ENCODE data around the gene CFAP97. TPM values are rescaled to one million over a fixed set of nuclear protein-coding genes. Genes with fewer than 3 reads are reported as not detected.
"Not testable (repeated sequence)": the region's sequence is repeated elsewhere in the genome, so short reads cannot be mapped to it uniquely, and the experiment has no call there.

The CFAP97 gene
- total RNA-seq, 1 experiment from 2014 or later, result 19.7 TPM

- Histone ChIP-seq H3K4me3 (no peak overlapping the region), H3K4me1 (peaks cover 4% of the 10 kb centered on the region; the same call in 1 of the 2 replicates), H3K9me3 (replicated peaks) (no peaks in the 10 kb centered on the region), H3K27ac (no peak overlapping the region), H3K36me3 (no peaks in the 10 kb centered on the region), H3K27me3 (no peaks in the 10 kb centered on the region)
- peak in 1 of 2 experiments; percentile 12 for DNase-seq
These were observed 83.2 kb downstream of the CFAP97 start for GRCh38 chr4:185120631-185120946.

- no peak overlapping the region for H3K4me3 ChIP-seq
- no peak overlapping the region for H3K27ac ChIP-seq
- peaks cover 4% of the 10 kb centered on the region; the same call in 1 of the 2 replicates for H3K4me1 ChIP-seq
- no peaks in the 10 kb centered on the region for H3K36me3 ChIP-seq
- no peaks in the 10 kb centered on the region for H3K27me3 ChIP-seq
- no peaks in the 10 kb centered on the region for H3K9me3 ChIP-seq (replicated peaks)
- no peak for DNase-seq
These were observed 83.7 kb downstream of the CFAP97 start for GRCh38 chr4:185119927-185120630.

DNA sequence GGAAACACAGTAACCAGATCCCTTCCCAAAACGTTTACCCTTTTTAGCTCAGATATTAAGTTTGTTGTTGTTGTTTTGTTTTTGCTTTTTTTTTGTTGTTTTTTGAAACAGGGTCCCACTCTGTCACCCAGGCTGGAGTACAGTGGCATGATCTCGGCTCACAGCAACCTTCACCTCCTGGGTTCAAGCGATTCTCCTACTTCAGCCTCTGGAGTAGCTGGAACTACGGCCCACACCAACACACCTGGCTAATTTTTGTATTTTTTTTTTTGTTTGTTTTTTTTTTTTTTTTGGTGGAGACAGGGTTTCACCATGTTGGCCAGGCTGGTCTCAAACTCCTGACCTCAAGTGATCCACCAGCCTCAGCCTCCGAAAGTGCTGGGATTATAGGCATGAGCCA lies 84.3 kb downstream of the CFAP97 start:
- not testable (repeated sequence) for DNase-seq

DNA sequence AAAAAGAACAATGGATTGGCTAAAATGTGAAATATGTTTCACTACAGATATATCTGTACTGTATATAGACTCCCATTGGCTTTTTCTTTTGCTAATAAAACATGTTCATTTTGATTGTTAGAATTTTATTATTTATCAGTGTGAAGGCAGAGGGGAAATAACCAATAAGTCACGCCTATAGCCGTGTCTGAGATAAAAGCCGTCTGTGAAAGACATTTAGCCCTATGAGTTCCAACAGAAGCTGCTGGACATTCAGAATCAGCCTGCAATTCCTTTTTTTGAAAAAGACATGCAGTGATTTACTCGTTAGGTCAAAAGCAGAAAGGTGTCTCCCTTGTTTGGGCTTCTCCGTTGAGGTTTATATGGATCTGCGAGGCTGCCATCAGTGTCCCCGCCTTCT lies 84.9 kb downstream of the CFAP97 start:
- no peaks in the 10 kb centered on the region for H3K9me3 ChIP-seq (replicated peaks)
- H3K36me3 ChIP-seq, result no peaks in the 10 kb centered on the region
- no peaks in the 10 kb centered on the region for H3K27me3 ChIP-seq
- H3K4me3 ChIP-seq, result no peak overlapping the region
- no peak overlapping the region for H3K27ac ChIP-seq
- DNase-seq, result no peak
- peaks cover 4% of the 10 kb centered on the region; the same call in 1 of the 2 replicates for H3K4me1 ChIP-seq

More for the DNA sequence above, 84.3 kb downstream of the CFAP97 start:
- not testable (repeated sequence) for H3K27ac ChIP-seq; H3K9me3 ChIP-seq (replicated peaks); H3K27me3 ChIP-seq; H3K36me3 ChIP-seq; H3K4me3 ChIP-seq; H3K4me1 ChIP-seq

GRCh38 chr4:185117300-185117934 lies 86.4 kb downstream of the CFAP97 start:
- no peak overlapping the region for H3K4me3 ChIP-seq
- H3K36me3 ChIP-seq, result no peaks in the 10 kb centered on the region
- no peaks in the 10 kb centered on the region for H3K27me3 ChIP-seq
- no peak for DNase-seq
- peaks cover 4% of the 10 kb centered on the region; the same call in 1 of the 2 replicates for H3K4me1 ChIP-seq
- H3K9me3 ChIP-seq (replicated peaks), result no peaks in the 10 kb centered on the region
- no peak overlapping the region for H3K27ac ChIP-seq

- DNase-seq, result peak; percentile 88 to 94
- H3K4me1 ChIP-seq, result peaks cover 4% of the 10 kb centered on the region; the same call in 1 of the 2 replicates
- no peaks in the 10 kb centered on the region for H3K27me3 ChIP-seq
- H3K36me3 ChIP-seq, result no peaks in the 10 kb centered on the region
- no peaks in the 10 kb centered on the region for H3K9me3 ChIP-seq (replicated peaks)
- peak overlapping the region; percentile 52 for H3K27ac ChIP-seq
- H3K4me3 ChIP-seq, result peak overlapping the region; percentile 36
These were observed 88.0 kb downstream of the CFAP97 start for GRCh38 chr4:185115827-185116232.

DNA sequence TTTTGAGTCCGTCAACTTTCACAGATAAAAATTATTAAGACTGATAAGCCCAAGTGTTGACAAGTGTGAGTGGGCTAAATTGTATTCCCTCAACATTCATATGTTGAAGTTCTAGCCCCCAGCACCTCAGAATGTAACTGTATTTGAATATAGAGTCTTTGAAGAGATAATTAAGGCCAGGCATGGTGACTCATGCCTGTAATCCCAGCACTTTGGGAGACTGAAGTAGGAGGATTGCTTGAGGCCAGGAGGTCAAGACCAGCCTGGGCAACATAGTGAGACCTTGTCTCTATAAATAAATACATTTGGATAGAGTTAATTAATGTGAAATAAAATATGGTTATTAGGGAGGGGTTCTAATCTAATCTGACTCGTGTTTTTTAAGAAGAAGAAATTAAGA lies 90.5 kb downstream of the CFAP97 start:
- no peak for DNase-seq
- no peaks in the 10 kb centered on the region for H3K9me3 ChIP-seq (replicated peaks)
- H3K27ac ChIP-seq, result no peak overlapping the region
- no peaks in the 10 kb centered on the region for H3K4me1 ChIP-seq
- H3K27me3 ChIP-seq, result no peaks in the 10 kb centered on the region
- no peaks in the 10 kb centered on the region for H3K36me3 ChIP-seq
- no peak overlapping the region for H3K4me3 ChIP-seq

GRCh38 chr4:185112104-185112503 lies 91.7 kb downstream of the CFAP97 start:
- Histone ChIP-seq H3K4me1 (no peaks in the 10 kb centered on the region), H3K27me3 (no peaks in the 10 kb centered on the region), H3K36me3 (no peaks in the 10 kb centered on the region), H3K27ac (no peak overlapping the region), H3K9me3 (replicated peaks) (no peaks in the 10 kb centered on the region), H3K4me3 (no peak overlapping the region)
- DNase-seq, result peak; percentile 24 to 48

DNA sequence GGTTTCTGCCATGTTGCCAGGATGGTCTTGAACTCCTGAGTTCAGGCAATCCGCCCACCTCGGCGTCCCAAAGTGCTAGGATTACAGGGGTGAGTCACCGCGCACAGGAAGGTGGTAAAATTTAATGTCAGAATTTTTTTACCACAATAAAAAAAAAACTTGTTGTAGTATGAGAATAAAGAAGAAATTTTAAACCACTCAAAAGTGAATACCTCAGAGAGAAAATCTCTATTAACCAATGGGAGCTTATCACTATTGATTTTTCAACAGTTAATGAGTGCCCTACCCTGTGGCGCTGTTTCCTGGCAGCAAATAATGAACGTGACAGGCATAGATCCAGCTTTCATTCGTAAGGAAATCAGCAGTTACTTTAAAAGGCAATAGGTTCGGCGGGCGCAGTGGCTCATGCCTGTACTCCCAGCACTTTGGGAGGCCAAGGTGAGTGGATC lies 93.4 kb downstream of the CFAP97 start:
- no peak for DNase-seq
- no peaks in the 10 kb centered on the region for H3K27me3 ChIP-seq
- H3K36me3 ChIP-seq, result no peaks in the 10 kb centered on the region
- no peaks in the 10 kb centered on the region for H3K9me3 ChIP-seq (replicated peaks)
- H3K4me1 ChIP-seq, result no peaks in the 10 kb centered on the region
- H3K27ac ChIP-seq, result no peak overlapping the region
- no peak overlapping the region for H3K4me3 ChIP-seq

- DNase-seq, result no peak
- Histone ChIP-seq H3K27ac (no peak overlapping the region), H3K9me3 (replicated peaks) (no peaks in the 10 kb centered on the region), H3K27me3 (no peaks in the 10 kb centered on the region), H3K36me3 (no peaks in the 10 kb centered on the region), H3K4me3 (no peak overlapping the region), H3K4me1 (no peaks in the 10 kb centered on the region)
These were observed 94.1 kb downstream of the CFAP97 start for GRCh38 chr4:185109736-185110135.

Other genes starting within 250 kb of the CFAP97 start
- not detected in 2 replicates for gene HELT, start 185.5 kb downstream of the CFAP97 start, total RNA-seq (2014; rRNA removed; shearing (Covaris generic))
- 11.0 and 16.0 TPM in 2 replicates for gene SLC25A4, start 60.7 kb downstream of the CFAP97 start, total RNA-seq (2014; rRNA removed; shearing (Covaris generic))
- 16.8 and 17.7 TPM in 2 replicates for gene SNX25, start 5.6 kb upstream of the CFAP97 start, total RNA-seq (2014; rRNA removed; shearing (Covaris generic))
- gene LRP2BP, start 191.9 kb upstream of the CFAP97 start, total RNA-seq (2014; rRNA removed; shearing (Covaris generic)), result 0.16 and 0.56 TPM in 2 replicates
- 4.1 and 4.3 TPM in 2 replicates for gene ANKRD37, start 192.8 kb upstream of the CFAP97 start, total RNA-seq (2014; rRNA removed; shearing (Covaris generic))
- 21.3 and 22.8 TPM in 2 replicates for gene UFSP2, start 222.0 kb upstream of the CFAP97 start, total RNA-seq (2014; rRNA removed; shearing (Covaris generic))